Measurements from ENCODE around the gene NDST4. TPM values are rescaled to one million over a fixed set of nuclear protein-coding genes. Genes with fewer than 3 reads are reported as not detected.

The NDST4 gene
- total RNA-seq, 1 experiment from 2014 or later, result not detected

DNA sequence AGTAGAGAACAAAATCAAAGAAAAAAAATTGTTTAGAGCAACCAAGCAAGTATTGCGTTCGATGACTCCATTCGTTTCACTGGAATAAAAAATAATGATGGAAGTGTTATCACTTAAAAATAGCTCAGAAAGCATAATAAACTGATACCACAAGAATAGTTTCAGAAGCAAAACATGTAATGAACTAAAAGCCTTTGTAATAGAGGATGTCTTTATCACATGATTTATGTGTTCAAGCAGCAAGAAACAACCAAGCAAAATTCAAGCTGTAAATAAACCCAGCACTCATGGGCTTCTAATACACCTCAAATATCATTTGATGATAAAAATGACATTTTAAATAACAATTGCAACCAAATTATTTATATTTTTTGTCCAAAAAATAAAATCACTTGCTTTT lies 192.2 kb downstream of the NDST4 start:
- ChIA-PET POLR2A (no interaction called here), CTCF (no interaction called here), RAD21 (ENCODE audit: low non-redundant PET in 1 of 2, low total read pairs in 2 of 2, uncharacterized antibody in 2 of 2, unreplicated experiment in 2 of 2) (no interaction called here)
- Histone ChIP-seq H3K27me3 (ENCODE audit: insufficient read depth, low read length) (no peaks in the 10 kb centered on the region), H3K4me1 (ENCODE audit: control insufficient read depth in 1 of 2, insufficient read depth in 2 of 2, low read length in 2 of 2) (no peaks in the 10 kb centered on the region), H3K9me2 (ENCODE audit: insufficient read depth) (no peaks in the 10 kb centered on the region), H2AFZ (ENCODE audit: low read depth, low read length, poor library complexity, severe bottlenecking) (no peak overlapping the region), H3K79me2 (ENCODE audit: insufficient read depth, low read length) (no peaks in the 10 kb centered on the region), H3K36me3 (ENCODE audit: control insufficient read depth in 1 of 2, insufficient read depth in 2 of 2, low read length in 2 of 2) (no peaks in the 10 kb centered on the region), H3K9me3 (ENCODE audit: control insufficient read depth in 1 of 2, insufficient read depth in 1 of 2, low read depth in 1 of 2, low read length in 2 of 2) (no peaks in the 10 kb centered on the region), H3K4me2 (ENCODE audit: low read length) (no peak overlapping the region), H4K20me1 (ENCODE audit: insufficient read depth) (no peaks in the 10 kb centered on the region), H3K27ac (ENCODE audit: low read depth, low read length) (no peak overlapping the region), H3K9ac (ENCODE audit: low read length) (no peak overlapping the region), H3K4me3 (replicated peaks in 1 of 2; ENCODE audit: low read depth in 1 of 2, low read length in 2 of 2) (no peak overlapping the region)
- intact Hi-C loops (cut with micrococcal nuclease), result no loop called here
- ATAC-seq (no peak), DNase-seq (ENCODE audit: low read depth, low spot score) (no peak)
- BruUV-seq (replicated peaks), result no TSS peak
- TF ChIP-seq YY1 (IDR thresholded peaks at IDR 0.05; ENCODE audit: extremely low read depth, insufficient replicate concordance, low read depth, low read length) (no peak), ZFX (IDR thresholded peaks at IDR 0.05) (no peak), EZH2 (IDR thresholded peaks at IDR 0.05) (no peak), TCF7L2 (IDR thresholded peaks at IDR 0.05; ENCODE audit: borderline replicate concordance, extremely low read depth, insufficient read depth, insufficient read length) (no peak), CEBPB (IDR thresholded peaks at IDR 0.05; ENCODE audit: low read depth) (no peak), FOSL1 (IDR thresholded peaks at IDR 0.05; ENCODE audit: low read depth) (no peak)

DNA sequence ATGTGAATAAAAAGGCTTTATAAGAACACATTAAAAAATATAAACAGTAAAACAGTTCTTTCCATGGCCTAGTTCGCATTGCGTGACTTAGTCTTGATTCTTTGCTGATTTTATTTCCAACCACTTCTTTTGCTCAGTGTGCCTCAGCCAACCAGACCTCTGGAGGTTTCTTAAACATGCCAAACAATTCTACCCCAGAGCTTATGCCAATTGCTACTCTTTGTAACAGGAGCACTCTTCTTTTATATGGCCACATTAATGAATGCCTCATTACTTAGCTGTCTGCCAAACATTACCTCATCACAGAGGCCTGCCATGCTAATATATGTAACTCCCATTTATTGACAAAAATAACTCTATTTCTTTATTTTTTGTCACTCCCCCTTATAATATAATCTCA lies 202.3 kb downstream of the NDST4 start:
- RAD21 ChIA-PET (ENCODE audit: low non-redundant PET in 1 of 2, low total read pairs in 2 of 2, uncharacterized antibody in 2 of 2, unreplicated experiment in 2 of 2), result no interaction called here
- Histone ChIP-seq H3K4me1 (ENCODE audit: control insufficient read depth in 1 of 2, insufficient read depth in 2 of 2, low read length in 2 of 2) (no peaks in the 10 kb centered on the region), H3K4me3 (replicated peaks in 1 of 2; ENCODE audit: low read depth in 1 of 2, low read length in 2 of 2) (no peak overlapping the region), H3K4me2 (ENCODE audit: low read length) (no peak overlapping the region), H3K36me3 (ENCODE audit: control insufficient read depth in 1 of 2, insufficient read depth in 2 of 2, low read length in 2 of 2) (no peaks in the 10 kb centered on the region), H3K9me3 (ENCODE audit: control insufficient read depth in 1 of 2, insufficient read depth in 1 of 2, low read depth in 1 of 2, low read length in 2 of 2) (no peaks in the 10 kb centered on the region), H2AFZ (ENCODE audit: low read depth, low read length, poor library complexity, severe bottlenecking) (no peak overlapping the region), H3K9me2 (ENCODE audit: insufficient read depth) (no peaks in the 10 kb centered on the region; the same call in 1 of the 2 replicates), H4K20me1 (ENCODE audit: insufficient read depth) (no peaks in the 10 kb centered on the region), H3K27ac (ENCODE audit: low read depth, low read length) (no peak overlapping the region), H3K79me2 (ENCODE audit: insufficient read depth, low read length) (no peaks in the 10 kb centered on the region), H3K27me3 (ENCODE audit: insufficient read depth, low read length) (no peaks in the 10 kb centered on the region), H3K9ac (ENCODE audit: low read length) (no peak overlapping the region)
- DNase-seq (ENCODE audit: low read depth, low spot score) (no peak), ATAC-seq (no peak)
- POLR2A ChIA-PET, result no interaction called here
- TF ChIP-seq POLR2A (IDR thresholded peaks at IDR 0.05; ENCODE audit: borderline replicate concordance, extremely low read depth, insufficient read depth, insufficient read length) (no peak), EZH2 (IDR thresholded peaks at IDR 0.05) (no peak), SP1 (IDR thresholded peaks at IDR 0.05; ENCODE audit: low read depth) (no peak), ELF1 (IDR thresholded peaks at IDR 0.05; ENCODE audit: borderline replicate concordance, low read depth) (no peak), TCF7L2 (IDR thresholded peaks at IDR 0.05; ENCODE audit: borderline replicate concordance, extremely low read depth, insufficient read depth, insufficient read length) (no peak), JUND (IDR thresholded peaks at IDR 0.05) (no peak), SRF (IDR thresholded peaks at IDR 0.05; ENCODE audit: low read depth) (no peak), EGR1 (IDR thresholded peaks at IDR 0.05; ENCODE audit: low read depth) (no peak)
- TF ChIP-seq, protein P1, sequence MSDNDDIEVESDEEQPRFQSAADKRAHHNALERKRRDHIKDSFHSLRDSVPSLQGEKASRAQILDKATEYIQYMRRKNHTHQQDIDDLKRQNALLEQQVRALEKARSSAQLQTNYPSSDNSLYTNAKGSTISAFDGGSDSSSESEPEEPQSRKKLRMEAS (IDR thresholded peaks at IDR 0.05), result no peak
- TF ChIP-seq, protein P2, sequence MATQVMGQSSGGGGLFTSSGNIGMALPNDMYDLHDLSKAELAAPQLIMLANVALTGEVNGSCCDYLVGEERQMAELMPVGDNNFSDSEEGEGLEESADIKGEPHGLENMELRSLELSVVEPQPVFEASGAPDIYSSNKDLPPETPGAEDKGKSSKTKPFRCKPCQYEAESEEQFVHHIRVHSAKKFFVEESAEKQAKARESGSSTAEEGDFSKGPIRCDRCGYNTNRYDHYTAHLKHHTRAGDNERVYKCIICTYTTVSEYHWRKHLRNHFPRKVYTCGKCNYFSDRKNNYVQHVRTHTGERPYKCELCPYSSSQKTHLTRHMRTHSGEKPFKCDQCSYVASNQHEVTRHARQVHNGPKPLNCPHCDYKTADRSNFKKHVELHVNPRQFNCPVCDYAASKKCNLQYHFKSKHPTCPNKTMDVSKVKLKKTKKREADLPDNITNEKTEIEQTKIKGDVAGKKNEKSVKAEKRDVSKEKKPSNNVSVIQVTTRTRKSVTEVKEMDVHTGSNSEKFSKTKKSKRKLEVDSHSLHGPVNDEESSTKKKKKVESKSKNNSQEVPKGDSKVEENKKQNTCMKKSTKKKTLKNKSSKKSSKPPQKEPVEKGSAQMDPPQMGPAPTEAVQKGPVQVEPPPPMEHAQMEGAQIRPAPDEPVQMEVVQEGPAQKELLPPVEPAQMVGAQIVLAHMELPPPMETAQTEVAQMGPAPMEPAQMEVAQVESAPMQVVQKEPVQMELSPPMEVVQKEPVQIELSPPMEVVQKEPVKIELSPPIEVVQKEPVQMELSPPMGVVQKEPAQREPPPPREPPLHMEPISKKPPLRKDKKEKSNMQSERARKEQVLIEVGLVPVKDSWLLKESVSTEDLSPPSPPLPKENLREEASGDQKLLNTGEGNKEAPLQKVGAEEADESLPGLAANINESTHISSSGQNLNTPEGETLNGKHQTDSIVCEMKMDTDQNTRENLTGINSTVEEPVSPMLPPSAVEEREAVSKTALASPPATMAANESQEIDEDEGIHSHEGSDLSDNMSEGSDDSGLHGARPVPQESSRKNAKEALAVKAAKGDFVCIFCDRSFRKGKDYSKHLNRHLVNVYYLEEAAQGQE (IDR thresholded peaks at IDR 0.05; ENCODE audit: low read depth), result no peak
- CTCF ChIA-PET, result no interaction called here
- no TSS peak for BruUV-seq (replicated peaks)
- intact Hi-C loops (cut with micrococcal nuclease), result no loop called here

Data from HCT116 (cell line).